GM23338 (cell line): Measurements from ENCODE around the gene TREM1. TPM values are rescaled to one million over a fixed set of nuclear protein-coding genes. Genes with fewer than 3 reads are reported as not detected.

Experiments used
- ATAC-seq: fragments of 200-7000 bp; cut with Tn5 transposase; 3 replicates; pipeline ENCODE4 v1.9.1; 2020
- DNase-seq: peaks from one replicate; pipeline ENCODE4 v3.0.0-alpha.2; 2015; ENCODE audit warnings: low spot score
- H2AFZ ChIP-seq: fragments of 200-600 bp; sonication (generic); 2 replicates; pipeline ENCODE4 v1.8.0; 2016; ENCODE audit warnings: antibody characterized with exemption, mild to moderate bottlenecking, moderate library complexity
- H3F3A ChIP-seq: fragments of 200-600 bp; sonication (generic); replicated peaks from 2 replicates; pipeline ENCODE4 v1.8.0; 2017; ENCODE audit warnings: antibody characterized with exemption, mixed run types, low read depth
- H3K27ac ChIP-seq: fragments of 200-600 bp; sonication (generic); 2 replicates; pipeline ENCODE4 v1.6.1; 2016; ENCODE audit warnings: low read depth
- H3K27me3 ChIP-seq: fragments of 200-600 bp; sonication (generic); 2 replicates; pipeline ENCODE4 v1.8.0; 2016; ENCODE audit warnings: mild to moderate bottlenecking, mixed run types, moderate library complexity; ENCODE audit not compliant: insufficient read depth
- H3K36me3 ChIP-seq: fragments of 200-600 bp; sonication (generic); 2 replicates; pipeline ENCODE4 v1.8.0; 2016; ENCODE audit warnings: mild to moderate bottlenecking; ENCODE audit not compliant: insufficient read depth
- H3K4me1 ChIP-seq: fragments of 200-600 bp; sonication (generic); 2 replicates; pipeline ENCODE4 v1.8.0; 2016; ENCODE audit warnings: mild to moderate bottlenecking, moderate library complexity; ENCODE audit not compliant: insufficient read depth
- H3K4me2 ChIP-seq: fragments of 200-600 bp; sonication (generic); 2 replicates; pipeline ENCODE4 v1.7.1; 2017; ENCODE audit warnings: mixed run types
- H3K4me3 ChIP-seq: fragments of 200-600 bp; sonication (generic); 2 replicates; pipeline ENCODE4 v1.6.1; 2016; ENCODE audit warnings: mixed run types
- H3K79me2 ChIP-seq: fragments of 200-600 bp; sonication (generic); replicated peaks from 2 replicates; pipeline ENCODE4 v1.8.0; 2017; ENCODE audit warnings: mild to moderate bottlenecking; ENCODE audit not compliant: insufficient read depth
- H3K9me2 ChIP-seq: fragments of 200-600 bp; sonication (generic); 2 replicates; pipeline ENCODE4 v1.8.0; 2017; ENCODE audit not compliant: insufficient read depth
- H4K20me1 ChIP-seq: fragments of 200-600 bp; sonication (generic); replicated peaks from 2 replicates; pipeline ENCODE4 v1.8.0; 2017; ENCODE audit warnings: mild to moderate bottlenecking; ENCODE audit not compliant: insufficient read depth
- H3K27ac Mint-ChIP-seq: 2 replicates; pipeline ENCODE4 v1.8.0; 2020; ENCODE audit warnings: inconsistent platforms, mild to moderate bottlenecking, moderate library complexity, mixed read lengths
- H3K27me3 Mint-ChIP-seq: 3 replicates; pipeline ENCODE4 v1.8.0; 2022; ENCODE audit warnings: low read depth, mild to moderate bottlenecking, moderate library complexity, mixed read lengths, inconsistent platforms; ENCODE audit not compliant: insufficient read depth, poor library complexity
- H3K36me3 Mint-ChIP-seq: 3 replicates; pipeline ENCODE4 v1.8.0; 2021; ENCODE audit warnings: low read depth, mild to moderate bottlenecking, inconsistent platforms, moderate library complexity, mixed read lengths
- H3K4me1 Mint-ChIP-seq: 3 replicates; pipeline ENCODE4 v1.8.0; 2020; ENCODE audit warnings: mild to moderate bottlenecking, inconsistent platforms, mixed read lengths
- H3K4me3 Mint-ChIP-seq: 3 replicates; pipeline ENCODE4 v1.8.0; 2021; ENCODE audit warnings: moderate library complexity, mild to moderate bottlenecking, inconsistent platforms, mixed read lengths
- H3K9me3 Mint-ChIP-seq: 3 replicates; pipeline ENCODE4 v1.8.0; 2020; ENCODE audit warnings: moderate library complexity, mild to moderate bottlenecking, inconsistent platforms, mixed read lengths
- CREB1 ChIP-seq: fragments of 250-450 bp; sonication (Bioruptor Pico); IDR thresholded peaks from 2 replicates; pipeline ENCODE4 v1.5.0; 2020; ENCODE audit warnings: low read depth, mild to moderate bottlenecking, moderate library complexity
- EZH2 ChIP-seq: fragments of 200-600 bp; sonication (generic); IDR thresholded peaks from one replicate; pipeline ENCODE4 v1.8.0; 2017; ENCODE audit warnings: antibody characterized with exemption, mild to moderate bottlenecking, low read depth; ENCODE audit not compliant: unreplicated experiment
- NANOG ChIP-seq: IDR thresholded peaks from 2 replicates; pipeline ENCODE4 v1.6.1; 2016; ENCODE audit warnings: antibody characterized with exemption, borderline replicate concordance
- REST ChIP-seq: IDR thresholded peaks from one replicate; pipeline ENCODE4 v1.6.1; 2018; ENCODE audit warnings: antibody characterized with exemption; ENCODE audit not compliant: unreplicated experiment
- STAT1 ChIP-seq: IDR thresholded peaks from one replicate; pipeline ENCODE4 v1.6.1; 2016; ENCODE audit warnings: antibody characterized with exemption; ENCODE audit not compliant: unreplicated experiment
- polyA plus RNA-seq: library from polyadenylated mRNA; unstranded; fragments of >200 nt; fragmentation: Nextera tagmentation; extraction: Ambion mirVana; gene quantifications from 2 replicates; pipeline ENCODE4 v1.2.1, GENCODE V29; 2016
- total RNA-seq: library from RNA; depleted of rRNA; stranded (reverse); fragments of >200 nt; shearing (Covaris generic); gene quantifications from 2 replicates; pipeline ENCODE4 v1.2.3, GENCODE V29; 2014
- TF ChIP-seq, protein P1 (sequence below): fragments of 250-450 bp; sonication (Bioruptor Pico); IDR thresholded peaks from 2 replicates; pipeline ENCODE4 v1.5.0; 2020; ENCODE audit warnings: mild to moderate bottlenecking, moderate library complexity

The TREM1 gene
- total and polyA plus RNA-seq, 2 experiments from 2014 or later: not detected

DNA sequence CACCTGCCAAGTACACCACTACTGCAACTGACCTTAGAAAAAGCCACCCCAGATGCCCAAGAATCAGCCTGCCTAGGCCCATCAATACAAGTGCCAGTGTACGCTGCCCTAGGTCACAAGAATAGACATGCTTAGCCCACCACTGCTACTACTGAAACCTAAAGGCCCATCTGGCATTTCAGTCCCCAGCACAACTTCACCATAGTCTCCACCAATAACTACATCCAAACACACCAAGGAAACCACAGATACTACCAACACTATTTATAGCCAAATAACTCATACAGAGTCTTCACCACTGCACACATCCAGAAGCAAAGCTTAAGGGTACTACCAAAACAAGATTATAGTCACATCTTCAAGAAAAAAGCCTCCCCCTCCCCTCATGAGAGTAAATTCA, 30.1 kb downstream of the TREM1 start (continued):
- TF ChIP-seq, protein P1, sequence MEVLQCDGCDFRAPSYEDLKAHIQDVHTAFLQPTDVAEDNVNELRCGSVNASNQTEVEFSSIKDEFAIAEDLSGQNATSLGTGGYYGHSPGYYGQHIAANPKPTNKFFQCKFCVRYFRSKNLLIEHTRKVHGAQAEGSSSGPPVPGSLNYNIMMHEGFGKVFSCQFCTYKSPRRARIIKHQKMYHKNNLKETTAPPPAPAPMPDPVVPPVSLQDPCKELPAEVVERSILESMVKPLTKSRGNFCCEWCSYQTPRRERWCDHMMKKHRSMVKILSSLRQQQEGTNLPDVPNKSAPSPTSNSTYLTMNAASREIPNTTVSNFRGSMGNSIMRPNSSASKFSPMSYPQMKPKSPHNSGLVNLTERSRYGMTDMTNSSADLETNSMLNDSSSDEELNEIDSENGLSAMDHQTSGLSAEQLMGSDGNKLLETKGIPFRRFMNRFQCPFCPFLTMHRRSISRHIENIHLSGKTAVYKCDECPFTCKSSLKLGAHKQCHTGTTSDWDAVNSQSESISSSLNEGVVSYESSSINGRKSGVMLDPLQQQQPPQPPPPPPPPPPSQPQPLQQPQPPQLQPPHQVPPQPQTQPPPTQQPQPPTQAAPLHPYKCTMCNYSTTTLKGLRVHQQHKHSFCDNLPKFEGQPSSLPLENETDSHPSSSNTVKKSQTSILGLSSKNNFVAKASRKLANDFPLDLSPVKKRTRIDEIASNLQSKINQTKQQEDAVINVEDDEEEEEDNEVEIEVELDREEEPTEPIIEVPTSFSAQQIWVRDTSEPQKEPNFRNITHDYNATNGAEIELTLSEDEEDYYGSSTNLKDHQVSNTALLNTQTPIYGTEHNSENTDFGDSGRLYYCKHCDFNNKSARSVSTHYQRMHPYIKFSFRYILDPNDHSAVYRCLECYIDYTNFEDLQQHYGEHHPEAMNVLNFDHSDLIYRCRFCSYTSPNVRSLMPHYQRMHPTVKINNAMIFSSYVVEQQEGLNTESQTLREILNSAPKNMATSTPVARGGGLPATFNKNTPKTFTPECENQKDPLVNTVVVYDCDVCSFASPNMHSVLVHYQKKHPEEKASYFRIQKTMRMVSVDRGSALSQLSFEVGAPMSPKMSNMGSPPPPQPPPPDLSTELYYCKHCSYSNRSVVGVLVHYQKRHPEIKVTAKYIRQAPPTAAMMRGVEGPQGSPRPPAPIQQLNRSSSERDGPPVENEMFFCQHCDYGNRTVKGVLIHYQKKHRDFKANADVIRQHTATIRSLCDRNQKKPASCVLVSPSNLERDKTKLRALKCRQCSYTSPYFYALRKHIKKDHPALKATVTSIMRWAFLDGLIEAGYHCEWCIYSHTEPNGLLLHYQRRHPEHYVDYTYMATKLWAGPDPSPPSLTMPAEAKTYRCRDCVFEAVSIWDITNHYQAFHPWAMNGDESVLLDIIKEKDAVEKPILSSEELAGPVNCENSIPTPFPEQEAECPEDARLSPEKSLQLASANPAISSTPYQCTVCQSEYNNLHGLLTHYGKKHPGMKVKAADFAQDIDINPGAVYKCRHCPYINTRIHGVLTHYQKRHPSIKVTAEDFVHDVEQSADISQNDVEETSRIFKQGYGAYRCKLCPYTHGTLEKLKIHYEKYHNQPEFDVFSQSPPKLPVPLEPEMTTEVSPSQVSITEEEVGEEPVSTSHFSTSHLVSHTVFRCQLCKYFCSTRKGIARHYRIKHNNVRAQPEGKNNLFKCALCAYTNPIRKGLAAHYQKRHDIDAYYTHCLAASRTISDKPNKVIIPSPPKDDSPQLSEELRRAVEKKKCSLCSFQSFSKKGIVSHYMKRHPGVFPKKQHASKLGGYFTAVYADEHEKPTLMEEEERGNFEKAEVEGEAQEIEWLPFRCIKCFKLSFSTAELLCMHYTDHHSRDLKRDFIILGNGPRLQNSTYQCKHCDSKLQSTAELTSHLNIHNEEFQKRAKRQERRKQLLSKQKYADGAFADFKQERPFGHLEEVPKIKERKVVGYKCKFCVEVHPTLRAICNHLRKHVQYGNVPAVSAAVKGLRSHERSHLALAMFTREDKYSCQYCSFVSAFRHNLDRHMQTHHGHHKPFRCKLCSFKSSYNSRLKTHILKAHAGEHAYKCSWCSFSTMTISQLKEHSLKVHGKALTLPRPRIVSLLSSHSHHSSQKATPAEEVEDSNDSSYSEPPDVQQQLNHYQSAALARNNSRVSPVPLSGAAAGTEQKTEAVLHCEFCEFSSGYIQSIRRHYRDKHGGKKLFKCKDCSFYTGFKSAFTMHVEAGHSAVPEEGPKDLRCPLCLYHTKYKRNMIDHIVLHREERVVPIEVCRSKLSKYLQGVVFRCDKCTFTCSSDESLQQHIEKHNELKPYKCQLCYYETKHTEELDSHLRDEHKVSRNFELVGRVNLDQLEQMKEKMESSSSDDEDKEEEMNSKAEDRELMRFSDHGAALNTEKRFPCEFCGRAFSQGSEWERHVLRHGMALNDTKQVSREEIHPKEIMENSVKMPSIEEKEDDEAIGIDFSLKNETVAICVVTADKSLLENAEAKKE (CRISPR knock-in tag): no peak
- no peak for TF ChIP-seq REST

- Mint-ChIP-seq H3K27ac (no peak overlapping the region), H3K4me1 (no peaks in the 10 kb centered on the region), H3K36me3 (no peaks in the 10 kb centered on the region), H3K9me3 (peaks cover 10% of the 10 kb centered on the region), H3K4me3 (no peak overlapping the region), H3K27me3 (peaks cover 8% of the 10 kb centered on the region)
- no peaks in the 10 kb centered on the region for H3K36me3 ChIP-seq
- no peaks in the 10 kb centered on the region for H3K27me3 ChIP-seq
- no peak overlapping the region for H3K4me3 ChIP-seq
- ATAC-seq (no peak), DNase-seq (no peak)
- H3K4me2 ChIP-seq: no peak overlapping the region
- H3F3A ChIP-seq: no peaks in the 10 kb centered on the region
- peaks cover 7% of the 10 kb centered on the region for H3K9me2 ChIP-seq
- no peaks in the 10 kb centered on the region for H3K79me2 ChIP-seq
- H4K20me1 ChIP-seq: no peaks in the 10 kb centered on the region
- no peak overlapping the region for H2AFZ ChIP-seq
- H3K27ac ChIP-seq: no peak overlapping the region
- H3K4me1 ChIP-seq: no peaks in the 10 kb centered on the region
- TF ChIP-seq CREB1 (CRISPR knock-in tag): no peak
- no peak for TF ChIP-seq EZH2
- TF ChIP-seq NANOG: no peak
- TF ChIP-seq STAT1: no peak
These were observed 30.7 kb downstream of the TREM1 start for GRCh38 chr6:41255638-41256246.
